GM10266 (cell line): Measurements from ENCODE around the gene GRIK3.

Experiments
- DNase-seq: peaks from one replicate; pipeline ENCODE4 v3.0.0; 2012; ENCODE audit errors: extremely low spot score
- CTCF ChIP-seq: IDR thresholded peaks from 2 replicates; pipeline ENCODE4 v1.5.1; 2012; ENCODE audit warnings: mild to moderate bottlenecking, low read depth; ENCODE audit not compliant: control insufficient read depth, insufficient read depth; ENCODE audit errors: missing control alignments

The GRIK3 gene

GRCh38 chr1:36858553-36858952, 175.8 kb downstream of the GRIK3 start:
- TF ChIP-seq CTCF, result no peak
- no peak for DNase-seq

- TF ChIP-seq CTCF, result no peak
- no peak for DNase-seq
Measured at GRCh38 chr1:36857754-36858153, 176.6 kb downstream of the GRIK3 start.

GRCh38 chr1:36855699-36856494, 178.4 kb downstream of the GRIK3 start:
- no peak for DNase-seq
- TF ChIP-seq CTCF, result no peak

- DNase-seq, result no peak
- no peak for TF ChIP-seq CTCF
Measured at GRCh38 chr1:36853638-36854037, 180.7 kb downstream of the GRIK3 start.

- TF ChIP-seq CTCF, result no peak
- DNase-seq, result no peak
Measured at GRCh38 chr1:36852586-36852985, 181.7 kb downstream of the GRIK3 start.

GRCh38 chr1:36851595-36851994, 182.7 kb downstream of the GRIK3 start:
- TF ChIP-seq CTCF, result no peak
- no peak for DNase-seq

GRCh38 chr1:36851087-36851486, 183.2 kb downstream of the GRIK3 start:
- TF ChIP-seq CTCF, result no peak

More at GRCh38 chr1:36851087-36851486, 183.2 kb downstream of the GRIK3 start:
- DNase-seq, result no peak
